ENCODE results near the gene DOCK2.

GRCh38 chr5:169656125-169656901 lies 19.2 kb downstream of the DOCK2 start:
- no peak for TF ChIP-seq CTCF (IDR thresholded peaks at IDR 0.05)
- no peak for TF ChIP-seq POLR2A (IDR thresholded peaks at IDR 0.05)

Data from adrenal gland (tissue), 5 donors.